ENCODE data around the gene TOLLIP.

GRCh38 chr11:1339066-1339675, 29.7 kb upstream of the TOLLIP start:
- TF ChIP-seq ZNF565 (CRISPR knock-in tag; conservative IDR thresholded peaks at IDR 0.05; ENCODE audit: low read depth) (no peak), ZFP3 (CRISPR knock-in tag; IDR thresholded peaks at IDR 0.05) (no peak), CSDC2 (CRISPR knock-in tag; IDR thresholded peaks at IDR 0.05) (no peak), PATZ1 (CRISPR knock-in tag; IDR thresholded peaks at IDR 0.05; ENCODE audit: borderline replicate concordance) (no peak), ESRRG (CRISPR knock-in tag; IDR thresholded peaks at IDR 0.05) (no peak)
